ENCODE results near the gene TUB.

- TF ChIP-seq CTCF (optimal IDR thresholded peaks at IDR 0.05 in 1 of 3, IDR thresholded peaks at IDR 0.05 in 1 of 3, conservative IDR thresholded peaks at IDR 0.05 in 1 of 3; ENCODE audit: extremely low read depth in 1 of 3, insufficient read depth in 2 of 3, low read length in 3 of 3) (no peak), EZH2 (IDR thresholded peaks at IDR 0.05; ENCODE audit: low read length) (peak; percentile 55)
Observed at GRCh38 chr11:8080674-8081590, at the start of gene TUB.

Measured in keratinocyte (primary cell).